ENCODE data around the gene MKS1.

DNA sequence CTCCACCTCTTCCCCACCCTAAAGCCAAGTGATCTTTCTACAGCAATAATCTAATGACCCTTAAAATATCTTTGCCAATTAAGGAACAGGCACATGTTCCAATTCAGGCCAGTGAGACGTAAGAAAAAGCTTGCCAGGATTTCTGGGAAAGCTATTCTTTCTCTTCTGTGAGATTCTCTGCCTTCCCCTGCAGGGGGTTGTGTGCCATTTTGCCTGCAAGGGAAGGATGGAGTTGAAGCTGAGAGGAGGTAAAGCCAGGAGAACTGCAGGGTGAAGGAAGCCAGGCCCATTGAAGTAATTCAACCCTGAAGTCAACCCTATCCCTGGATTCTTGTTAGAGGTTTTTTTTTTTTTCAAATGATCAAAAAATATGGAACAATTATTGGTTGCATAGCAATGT is 10.3 kb upstream of the MKS1 start:
- TF ChIP-seq, protein P1, sequence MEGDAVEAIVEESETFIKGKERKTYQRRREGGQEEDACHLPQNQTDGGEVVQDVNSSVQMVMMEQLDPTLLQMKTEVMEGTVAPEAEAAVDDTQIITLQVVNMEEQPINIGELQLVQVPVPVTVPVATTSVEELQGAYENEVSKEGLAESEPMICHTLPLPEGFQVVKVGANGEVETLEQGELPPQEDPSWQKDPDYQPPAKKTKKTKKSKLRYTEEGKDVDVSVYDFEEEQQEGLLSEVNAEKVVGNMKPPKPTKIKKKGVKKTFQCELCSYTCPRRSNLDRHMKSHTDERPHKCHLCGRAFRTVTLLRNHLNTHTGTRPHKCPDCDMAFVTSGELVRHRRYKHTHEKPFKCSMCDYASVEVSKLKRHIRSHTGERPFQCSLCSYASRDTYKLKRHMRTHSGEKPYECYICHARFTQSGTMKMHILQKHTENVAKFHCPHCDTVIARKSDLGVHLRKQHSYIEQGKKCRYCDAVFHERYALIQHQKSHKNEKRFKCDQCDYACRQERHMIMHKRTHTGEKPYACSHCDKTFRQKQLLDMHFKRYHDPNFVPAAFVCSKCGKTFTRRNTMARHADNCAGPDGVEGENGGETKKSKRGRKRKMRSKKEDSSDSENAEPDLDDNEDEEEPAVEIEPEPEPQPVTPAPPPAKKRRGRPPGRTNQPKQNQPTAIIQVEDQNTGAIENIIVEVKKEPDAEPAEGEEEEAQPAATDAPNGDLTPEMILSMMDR (IDR thresholded peaks at IDR 0.05): no peak
- TF ChIP-seq REST (IDR thresholded peaks at IDR 0.05; ENCODE audit: insufficient read depth in 1 of 2, low read depth in 2 of 2, low read length in 1 of 2) (no peak), POLR2AphosphoS5 (IDR thresholded peaks at IDR 0.05; ENCODE audit: low read depth, low read length) (no peak), SIN3A (IDR thresholded peaks at IDR 0.05; ENCODE audit: borderline replicate concordance, insufficient read depth, low read depth, low read length) (no peak), TCF7L2 (IDR thresholded peaks at IDR 0.05; ENCODE audit: low read depth, low read length) (no peak)
